Amygdala (tissue), 56 donors: Measurements from ENCODE around the gene CDC20.
"Not testable (repeated sequence)": the region's sequence is repeated elsewhere in the genome, so short reads cannot be mapped to it uniquely, and the experiment has no call there.

Experiments used
- DNase-seq, 56 donors: peaks; one replicate each; lab custom pipeline; 2025; lab: John Stamatoyannopoulos, UW

The CDC20 gene

GRCh38 chr1:43354471-43354870 is 4.3 kb upstream of the CDC20 start:
- DNase-seq: no peak

- no peak for DNase-seq
These were observed 3.8 kb upstream of the CDC20 start for GRCh38 chr1:43354936-43355335.

- DNase-seq: no peak
These were observed 1.5 kb upstream of the CDC20 start for GRCh38 chr1:43357251-43357650.

GRCh38 chr1:43358121-43358745 is 548 bp upstream of the CDC20 start:
- peak in 5 of 56 donors; percentile 15 to 54 (median 27) for DNase-seq

GRCh38 chr1:43359696-43360095 is 915 bp downstream of the CDC20 start:
- no peak for DNase-seq

GRCh38 chr1:43360616-43361015 is 1.8 kb downstream of the CDC20 start:
- no peak for DNase-seq

- no peak for DNase-seq
These were observed 4.6 kb downstream of the CDC20 start for GRCh38 chr1:43363283-43363934.

GRCh38 chr1:43363935-43364525 is 5.2 kb downstream of the CDC20 start:
- DNase-seq: no peak

- no peak for DNase-seq
These were observed 6.9 kb downstream of the CDC20 start for GRCh38 chr1:43365678-43366077.

GRCh38 chr1:43366179-43366578 is 7.4 kb downstream of the CDC20 start:
- no peak for DNase-seq

- no peak for DNase-seq
These were observed 7.8 kb downstream of the CDC20 start for GRCh38 chr1:43366601-43367025.

GRCh38 chr1:43367026-43367903 is 8.5 kb downstream of the CDC20 start:
- peak in 3 of 56 donors; percentile 4 to 72 (median 31) for DNase-seq

- peak in 55 of 56 donors; percentile 47 to 93 (median 80) for DNase-seq
These were observed 9.3 kb downstream of the CDC20 start, which contains the start of gene ELOVL1 for GRCh38 chr1:43367904-43368645. Gene ELOVL1, minus strand, starts transcription at chr1:43368011. Its CDS starts 2,402 bp downstream, at chr1:43365609.

- DNase-seq: peak in 1 of 56 donors; percentile 28
These were observed 9.9 kb downstream of the CDC20 start for GRCh38 chr1:43368646-43369020.

- DNase-seq: not testable (repeated sequence)
These were observed 11.0 kb downstream of the CDC20 start for GRCh38 chr1:43369779-43370178.

- no peak for DNase-seq
These were observed 11.8 kb downstream of the CDC20 start for GRCh38 chr1:43370564-43370963.

GRCh38 chr1:43372172-43372571 is 13.4 kb downstream of the CDC20 start:
- DNase-seq: no peak

GRCh38 chr1:43373066-43373940 is 14.5 kb downstream of the CDC20 start:
- peak in 2 of 56 donors; percentile 4 to 43 for DNase-seq

GRCh38 chr1:43376723-43377235 is 18.0 kb downstream of the CDC20 start:
- DNase-seq: no peak
